Measurements from ENCODE around the gene BCAN. TPM values are rescaled to one million over a fixed set of nuclear protein-coding genes. Genes with fewer than 3 reads are reported as not detected.

The BCAN gene
- total and polyA plus RNA-seq, 2 experiments from 2014 or later = 2.3 to 5.5 TPM

DNA sequence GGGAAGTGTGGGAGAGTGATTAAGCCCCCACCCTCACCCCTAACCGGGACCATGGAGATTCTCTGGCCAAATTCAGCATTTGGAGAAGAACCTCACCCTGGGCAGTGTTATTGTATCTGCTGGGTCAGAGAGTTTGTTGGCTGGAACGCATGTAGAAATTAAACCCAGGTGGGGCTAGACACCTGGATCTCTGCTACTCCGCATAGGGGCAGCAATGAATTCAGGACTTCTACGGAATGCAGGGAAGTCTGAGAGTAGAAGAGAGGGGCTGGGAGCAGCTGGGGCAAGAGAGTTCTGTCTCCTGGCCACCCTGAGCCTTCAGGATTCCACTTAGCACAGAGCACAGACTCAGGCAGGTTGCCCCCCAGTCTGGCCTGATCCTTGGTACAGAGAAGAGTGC is 67.1 kb downstream of the BCAN start:
- Mint-ChIP-seq H3K27ac (peak overlapping the region; percentile 77; the same call in 1 of the 2 replicates), H3K9me3 (no peaks in the 10 kb centered on the region), H3K4me1 (peaks cover 61% of the 10 kb centered on the region), H3K27me3 (ENCODE audit: insufficient read depth, low read depth, poor library complexity) (peaks cover 21% of the 10 kb centered on the region), H3K36me3 (ENCODE audit: low read depth) (no peaks in the 10 kb centered on the region), H3K4me3 (peak overlapping the region; percentile 83; the same call in 1 of the 3 replicates)
- Histone ChIP-seq H3K27me3 (ENCODE audit: insufficient read depth) (peaks cover 18% of the 10 kb centered on the region), H4K20me1 (replicated peaks; ENCODE audit: insufficient read depth) (no peaks in the 10 kb centered on the region; the same call in 1 of the 2 replicates), H3K9me2 (ENCODE audit: insufficient read depth) (no peaks in the 10 kb centered on the region), H2AFZ (no peak overlapping the region), H3F3A (replicated peaks; ENCODE audit: low read depth) (peaks cover 29% of the 10 kb centered on the region), H3K4me3 (peak overlapping the region; percentile 67; the same call in 1 of the 2 replicates), H3K4me2 (peak overlapping the region; percentile 92), H3K27ac (ENCODE audit: low read depth) (peak overlapping the region; percentile 53; the same call in 1 of the 2 replicates), H3K79me2 (replicated peaks; ENCODE audit: insufficient read depth) (peaks cover 7% of the 10 kb centered on the region), H3K36me3 (ENCODE audit: insufficient read depth) (no peaks in the 10 kb centered on the region), H3K4me1 (ENCODE audit: insufficient read depth) (peaks cover 68% of the 10 kb centered on the region)
- TF ChIP-seq, protein P1, sequence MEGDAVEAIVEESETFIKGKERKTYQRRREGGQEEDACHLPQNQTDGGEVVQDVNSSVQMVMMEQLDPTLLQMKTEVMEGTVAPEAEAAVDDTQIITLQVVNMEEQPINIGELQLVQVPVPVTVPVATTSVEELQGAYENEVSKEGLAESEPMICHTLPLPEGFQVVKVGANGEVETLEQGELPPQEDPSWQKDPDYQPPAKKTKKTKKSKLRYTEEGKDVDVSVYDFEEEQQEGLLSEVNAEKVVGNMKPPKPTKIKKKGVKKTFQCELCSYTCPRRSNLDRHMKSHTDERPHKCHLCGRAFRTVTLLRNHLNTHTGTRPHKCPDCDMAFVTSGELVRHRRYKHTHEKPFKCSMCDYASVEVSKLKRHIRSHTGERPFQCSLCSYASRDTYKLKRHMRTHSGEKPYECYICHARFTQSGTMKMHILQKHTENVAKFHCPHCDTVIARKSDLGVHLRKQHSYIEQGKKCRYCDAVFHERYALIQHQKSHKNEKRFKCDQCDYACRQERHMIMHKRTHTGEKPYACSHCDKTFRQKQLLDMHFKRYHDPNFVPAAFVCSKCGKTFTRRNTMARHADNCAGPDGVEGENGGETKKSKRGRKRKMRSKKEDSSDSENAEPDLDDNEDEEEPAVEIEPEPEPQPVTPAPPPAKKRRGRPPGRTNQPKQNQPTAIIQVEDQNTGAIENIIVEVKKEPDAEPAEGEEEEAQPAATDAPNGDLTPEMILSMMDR (conservative IDR thresholded peaks at IDR 0.05; ENCODE audit: low read depth in 2 of 2) = no peak
- ATAC-seq (no peak), DNase-seq (ENCODE audit: low spot score) (no peak)

Other genes starting within 250 kb of the BCAN start
- gene MEF2D, start 141.3 kb upstream of the BCAN start, total RNA-seq (2014; rRNA removed; shearing (Covaris generic)) = 9.7 and 15.5 TPM in 2 replicates
- 10.4 and 10.6 TPM in 2 replicates for gene MEF2D, start 141.3 kb upstream of the BCAN start, polyA plus RNA-seq (2016; fragmentation: Nextera tagmentation; extraction: Ambion mirVana)
- 25.7 and 31.8 TPM in 2 replicates for gene IQGAP3, start 69.6 kb upstream of the BCAN start, total RNA-seq (2014; rRNA removed; shearing (Covaris generic))
- gene IQGAP3, start 69.6 kb upstream of the BCAN start, polyA plus RNA-seq (2016; fragmentation: Nextera tagmentation; extraction: Ambion mirVana) = 11.9 and 12.8 TPM in 2 replicates
- not detected in 2 replicates for gene TTC24, start 62.4 kb upstream of the BCAN start, total RNA-seq (2014; rRNA removed; shearing (Covaris generic))
- gene TTC24, start 62.4 kb upstream of the BCAN start, polyA plus RNA-seq (2016; fragmentation: Nextera tagmentation; extraction: Ambion mirVana) = not detected in 2 replicates
- 62.6 and 87.5 TPM in 2 replicates for gene NAXE, start 50.3 kb upstream of the BCAN start, total RNA-seq (2014; rRNA removed; shearing (Covaris generic))
- 82.1 and 83.1 TPM in 2 replicates for gene NAXE, start 50.3 kb upstream of the BCAN start, polyA plus RNA-seq (2016; fragmentation: Nextera tagmentation; extraction: Ambion mirVana)
- 58.9 and 95.7 TPM in 2 replicates for gene GPATCH4, start 40.6 kb upstream of the BCAN start, total RNA-seq (2014; rRNA removed; shearing (Covaris generic))
- gene GPATCH4, start 40.6 kb upstream of the BCAN start, polyA plus RNA-seq (2016; fragmentation: Nextera tagmentation; extraction: Ambion mirVana) = 174 and 187 TPM in 2 replicates
- gene HAPLN2, start 22.7 kb upstream of the BCAN start, total RNA-seq (2014; rRNA removed; shearing (Covaris generic)) = not detected in 2 replicates
- gene HAPLN2, start 22.7 kb upstream of the BCAN start, polyA plus RNA-seq (2016; fragmentation: Nextera tagmentation; extraction: Ambion mirVana) = 0.53 TPM in 1 of 2 replicates, not detected in the other
- 85.3 and 95.9 TPM in 2 replicates for gene NES, start 35.3 kb downstream of the BCAN start, total RNA-seq (2014; rRNA removed; shearing (Covaris generic))
- gene NES, start 35.3 kb downstream of the BCAN start, polyA plus RNA-seq (2016; fragmentation: Nextera tagmentation; extraction: Ambion mirVana) = 25.0 and 27.5 TPM in 2 replicates
- 35.1 and 45.9 TPM in 2 replicates for gene CRABP2, start 63.5 kb downstream of the BCAN start, total RNA-seq (2014; rRNA removed; shearing (Covaris generic))
- 137 and 138 TPM in 2 replicates for gene CRABP2, start 63.5 kb downstream of the BCAN start, polyA plus RNA-seq (2016; fragmentation: Nextera tagmentation; extraction: Ambion mirVana)
- 12.9 and 18.3 TPM in 2 replicates for gene METTL25B, start 86.4 kb downstream of the BCAN start, total RNA-seq (2014; rRNA removed; shearing (Covaris generic))
- 18.1 and 21.1 TPM in 2 replicates for gene METTL25B, start 86.4 kb downstream of the BCAN start, polyA plus RNA-seq (2016; fragmentation: Nextera tagmentation; extraction: Ambion mirVana)
- gene ISG20L2, start 86.6 kb downstream of the BCAN start, total RNA-seq (2014; rRNA removed; shearing (Covaris generic)) = 34.9 and 50.9 TPM in 2 replicates
- 22.2 and 23.1 TPM in 2 replicates for gene ISG20L2, start 86.6 kb downstream of the BCAN start, polyA plus RNA-seq (2016; fragmentation: Nextera tagmentation; extraction: Ambion mirVana)
- gene MRPL24, start 99.0 kb downstream of the BCAN start, total RNA-seq (2014; rRNA removed; shearing (Covaris generic)) = 18.8 and 23.8 TPM in 2 replicates
- gene MRPL24, start 99.0 kb downstream of the BCAN start, polyA plus RNA-seq (2016; fragmentation: Nextera tagmentation; extraction: Ambion mirVana) = 45.7 and 52.4 TPM in 2 replicates
- gene HDGF, start 109.6 kb downstream of the BCAN start, total RNA-seq (2014; rRNA removed; shearing (Covaris generic)) = 230 and 251 TPM in 2 replicates
- 106 and 126 TPM in 2 replicates for gene HDGF, start 109.6 kb downstream of the BCAN start, polyA plus RNA-seq (2016; fragmentation: Nextera tagmentation; extraction: Ambion mirVana)
- gene PRCC, start 125.4 kb downstream of the BCAN start, total RNA-seq (2014; rRNA removed; shearing (Covaris generic)) = 58.6 and 72.9 TPM in 2 replicates
- gene PRCC, start 125.4 kb downstream of the BCAN start, polyA plus RNA-seq (2016; fragmentation: Nextera tagmentation; extraction: Ambion mirVana) = 65.3 and 66.2 TPM in 2 replicates
- 3.4 and 11.5 TPM in 2 replicates for gene SH2D2A, start 174.7 kb downstream of the BCAN start, total RNA-seq (2014; rRNA removed; shearing (Covaris generic))
- 4.6 and 5.5 TPM in 2 replicates for gene SH2D2A, start 174.7 kb downstream of the BCAN start, polyA plus RNA-seq (2016; fragmentation: Nextera tagmentation; extraction: Ambion mirVana)
- gene INSRR, start 217.0 kb downstream of the BCAN start, total RNA-seq (2014; rRNA removed; shearing (Covaris generic)) = not detected in 2 replicates
- not detected in 2 replicates for gene INSRR, start 217.0 kb downstream of the BCAN start, polyA plus RNA-seq (2016; fragmentation: Nextera tagmentation; extraction: Ambion mirVana)
- gene NTRK1, start 218.7 kb downstream of the BCAN start, total RNA-seq (2014; rRNA removed; shearing (Covaris generic)) = 0.08 and 0.42 TPM in 2 replicates
- gene NTRK1, start 218.7 kb downstream of the BCAN start, polyA plus RNA-seq (2016; fragmentation: Nextera tagmentation; extraction: Ambion mirVana) = 0.23 and 0.45 TPM in 2 replicates

Data from GM23338 (cell line).